ENCODE data around the gene HIPK4.

GRCh38 chr19:40360020-40360707, 29.8 kb downstream of the HIPK4 start:
- TF ChIP-seq POLR2A (IDR thresholded peaks at IDR 0.05; ENCODE audit: low read depth, low read length) = no peak
- no peak for TF ChIP-seq CTCF (conservative IDR thresholded peaks at IDR 0.05; ENCODE audit: low read depth, low read length)
- TF ChIP-seq MXI1 (IDR thresholded peaks at IDR 0.05; ENCODE audit: borderline replicate concordance, low read depth, low read length) = no peak
- TF ChIP-seq USF2 (IDR thresholded peaks at IDR 0.05; ENCODE audit: low read depth, low read length) = no peak
- TF ChIP-seq CEBPB (IDR thresholded peaks at IDR 0.05; ENCODE audit: low read depth, low read length) = no peak

Data from IMR-90 (cell line).